ENCODE results near the gene ZNF32.

DNA sequence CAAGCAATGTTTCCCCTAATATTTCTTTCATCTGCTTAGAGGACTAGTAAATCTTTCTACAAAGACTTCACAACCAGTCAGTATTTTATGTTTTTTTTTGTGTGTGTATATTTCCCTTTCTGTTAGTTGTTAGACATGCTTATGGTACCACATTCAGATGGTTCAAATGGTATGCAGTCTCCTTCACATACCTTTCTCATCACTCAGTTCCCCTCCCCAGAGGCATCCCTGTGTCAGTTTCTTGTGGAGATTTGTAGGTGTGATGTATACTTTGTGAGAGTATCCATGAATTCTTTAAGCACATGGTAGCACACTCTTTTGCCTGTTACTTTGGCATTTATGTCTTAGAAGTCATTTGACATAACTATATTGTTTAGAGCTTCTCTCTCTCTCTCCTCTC is 38.0 kb downstream of the ZNF32 start:
- no peak for TF ChIP-seq EZH2 (IDR thresholded peaks at IDR 0.05; ENCODE audit: borderline replicate concordance, insufficient read depth, low read length, poor library complexity, severe bottlenecking)
- TF ChIP-seq MXI1 (conservative IDR thresholded peaks at IDR 0.05; ENCODE audit: poor library complexity, severe bottlenecking): no peak
- TF ChIP-seq, protein P1, sequence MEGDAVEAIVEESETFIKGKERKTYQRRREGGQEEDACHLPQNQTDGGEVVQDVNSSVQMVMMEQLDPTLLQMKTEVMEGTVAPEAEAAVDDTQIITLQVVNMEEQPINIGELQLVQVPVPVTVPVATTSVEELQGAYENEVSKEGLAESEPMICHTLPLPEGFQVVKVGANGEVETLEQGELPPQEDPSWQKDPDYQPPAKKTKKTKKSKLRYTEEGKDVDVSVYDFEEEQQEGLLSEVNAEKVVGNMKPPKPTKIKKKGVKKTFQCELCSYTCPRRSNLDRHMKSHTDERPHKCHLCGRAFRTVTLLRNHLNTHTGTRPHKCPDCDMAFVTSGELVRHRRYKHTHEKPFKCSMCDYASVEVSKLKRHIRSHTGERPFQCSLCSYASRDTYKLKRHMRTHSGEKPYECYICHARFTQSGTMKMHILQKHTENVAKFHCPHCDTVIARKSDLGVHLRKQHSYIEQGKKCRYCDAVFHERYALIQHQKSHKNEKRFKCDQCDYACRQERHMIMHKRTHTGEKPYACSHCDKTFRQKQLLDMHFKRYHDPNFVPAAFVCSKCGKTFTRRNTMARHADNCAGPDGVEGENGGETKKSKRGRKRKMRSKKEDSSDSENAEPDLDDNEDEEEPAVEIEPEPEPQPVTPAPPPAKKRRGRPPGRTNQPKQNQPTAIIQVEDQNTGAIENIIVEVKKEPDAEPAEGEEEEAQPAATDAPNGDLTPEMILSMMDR (IDR thresholded peaks at IDR 0.05; ENCODE audit: poor library complexity, severe bottlenecking): no peak
- no peak for TF ChIP-seq SMC3 (conservative IDR thresholded peaks at IDR 0.05; ENCODE audit: poor library complexity)
- TF ChIP-seq EP300 (conservative IDR thresholded peaks at IDR 0.05; ENCODE audit: poor library complexity, severe bottlenecking): no peak

All from neural cell (in vitro differentiated cells).